OCI-LY1 (cell line): ENCODE data around the gene ZNF583.

Experiments used
- H2AFZ ChIP-seq: fragments of 200-600 bp; sonication (generic), shearing (Covaris generic); 2 replicates; pipeline ENCODE4 v1.6.0; 2014; ENCODE audit warnings: antibody characterized with exemption, mild to moderate bottlenecking, low read length
- H3F3A ChIP-seq: fragments of 200-600 bp; sonication (generic), shearing (Covaris generic); 2 replicates; pipeline ENCODE4 v1.6.0; 2014; ENCODE audit warnings: mild to moderate bottlenecking, antibody characterized with exemption, low read length, moderate library complexity; ENCODE audit not compliant: insufficient read depth
- H3K27ac ChIP-seq: fragments of 200-600 bp; sonication (generic); 2 replicates; pipeline ENCODE4 v1.5.1; 2014; ENCODE audit warnings: low read length, mixed run types, mild to moderate bottlenecking, low read depth; ENCODE audit not compliant: poor library complexity, severe bottlenecking
- H3K27me3 ChIP-seq: fragments of 200-600 bp; sonication (generic); 2 replicates; pipeline ENCODE4 v1.6.0; 2014; ENCODE audit warnings: antibody characterized with exemption, mild to moderate bottlenecking, low read length, moderate library complexity; ENCODE audit not compliant: insufficient read depth
- H3K36me3 ChIP-seq: fragments of 200-600 bp; sonication (generic); 2 replicates; pipeline ENCODE4 v1.6.1; 2014; ENCODE audit warnings: mild to moderate bottlenecking, antibody characterized with exemption, low read length, moderate library complexity, mixed read lengths; ENCODE audit not compliant: insufficient read depth
- H3K4me1 ChIP-seq: fragments of 200-600 bp; sonication (generic); 2 replicates; pipeline ENCODE4 v1.5.1; 2014; ENCODE audit warnings: mild to moderate bottlenecking, low read length, moderate library complexity; ENCODE audit not compliant: insufficient read depth, severe bottlenecking
- H3K4me2 ChIP-seq: fragments of 200-600 bp; sonication (generic), shearing (Covaris generic); 2 replicates; pipeline ENCODE4 v1.6.1; 2014; ENCODE audit warnings: low read length
- H3K4me3 ChIP-seq: fragments of 200-600 bp; sonication (generic); 2 replicates; pipeline ENCODE4 v1.5.1; 2014; ENCODE audit warnings: low read length, low read depth, mild to moderate bottlenecking, mixed read lengths; ENCODE audit not compliant: poor library complexity, severe bottlenecking
- H3K79me2 ChIP-seq: fragments of 200-600 bp; shearing (Covaris generic); 2 replicates; pipeline ENCODE4 v1.6.1; 2016; ENCODE audit warnings: mixed run types, low read length, mixed read lengths; ENCODE audit not compliant: insufficient read depth
- H3K9ac ChIP-seq: fragments of 200-600 bp; sonication (generic), shearing (Covaris generic); 2 replicates; pipeline ENCODE4 v1.6.1; 2014; ENCODE audit warnings: mild to moderate bottlenecking, low read length, mixed read lengths
- H3K9me2 ChIP-seq: fragments of 200-600 bp; sonication (generic), shearing (Covaris generic); 2 replicates; pipeline ENCODE4 v1.6.1; 2014; ENCODE audit warnings: low read depth, mild to moderate bottlenecking, low read length, mixed read lengths
- H3K9me3 ChIP-seq: fragments of 200-600 bp; shearing (Covaris generic); 2 replicates; pipeline ENCODE4 v1.6.1; 2014; ENCODE audit warnings: low read length, mixed read lengths
- H4K20me1 ChIP-seq: fragments of 200-600 bp; sonication (generic), shearing (Covaris generic); 2 replicates; pipeline ENCODE4 v1.6.0; 2016; ENCODE audit warnings: mild to moderate bottlenecking, low read length; ENCODE audit not compliant: insufficient read depth
- CTCF ChIP-seq: fragments of 200-600 bp; sonication (generic), shearing (Covaris generic); IDR thresholded peaks from 2 replicates; pipeline ENCODE4 v1.5.1; 2017; ENCODE audit warnings: mild to moderate bottlenecking, antibody characterized with exemption, low read length, moderate library complexity, mixed read lengths
- EZH2 ChIP-seq: fragments of 200-600 bp; sonication (generic), shearing (Covaris generic); IDR thresholded peaks from 2 replicates; pipeline ENCODE4 v1.8.0; 2017; ENCODE audit warnings: borderline replicate concordance, mixed run types, mild to moderate bottlenecking, antibody characterized with exemption, low read length, moderate library complexity, mixed read lengths

Gene ZNF583

GRCh38 chr19:56403764-56404704, at the start of gene ZNF583:
Gene ZNF583, plus strand, starts transcription at chr19:56404332. Its CDS starts 2,783 bp downstream, at chr19:56407115.
- no peaks in the 10 kb centered on the region for H3K9me2 ChIP-seq
- peak within 1 kb of the TSS; percentile 68 for H3K4me2 ChIP-seq
- no peak within 1 kb of the TSS; the same call in 1 of the 2 replicates for H2AFZ ChIP-seq
- TF ChIP-seq EZH2: no peak
- no peak for TF ChIP-seq CTCF
- H3K79me2 ChIP-seq: no peaks in the 10 kb centered on the region
- H3K27ac ChIP-seq: peak within 1 kb of the TSS; percentile 30
- no peaks in the 10 kb centered on the region for H3K27me3 ChIP-seq
- no peaks in the 10 kb centered on the region for H4K20me1 ChIP-seq
- peaks cover 8% of the 10 kb centered on the region for H3K4me1 ChIP-seq
- H3F3A ChIP-seq: no peaks in the 10 kb centered on the region
- H3K4me3 ChIP-seq: peak within 1 kb of the TSS; percentile 69
- H3K36me3 ChIP-seq: peaks cover 24% of the 10 kb centered on the region
- H3K9me3 ChIP-seq: peaks cover 21% of the 10 kb centered on the region
- H3K9ac ChIP-seq: peak within 1 kb of the TSS; percentile 65

- Histone ChIP-seq H3K4me3 (no peak overlapping the region), H3K79me2 (no peaks in the 10 kb centered on the region), H3K9me2 (no peaks in the 10 kb centered on the region), H2AFZ (no peak overlapping the region), H4K20me1 (no peaks in the 10 kb centered on the region), H3F3A (no peaks in the 10 kb centered on the region), H3K27me3 (no peaks in the 10 kb centered on the region), H3K4me1 (no peaks in the 10 kb centered on the region), H3K9ac (no peak overlapping the region), H3K27ac (no peak overlapping the region), H3K9me3 (no peaks in the 10 kb centered on the region), H3K36me3 (no peaks in the 10 kb centered on the region), H3K4me2 (no peak overlapping the region)
- no peak for TF ChIP-seq CTCF
- no peak for TF ChIP-seq EZH2
Observed at GRCh38 chr19:56355517-56355916, 48.6 kb upstream of the ZNF583 start.

- no peak overlapping the region for H3K4me3 ChIP-seq
- H3K27me3 ChIP-seq: no peaks in the 10 kb centered on the region
- H3K4me2 ChIP-seq: no peak overlapping the region
- no peaks in the 10 kb centered on the region for H3K79me2 ChIP-seq
- no peaks in the 10 kb centered on the region for H3K36me3 ChIP-seq
- H3K4me1 ChIP-seq: no peaks in the 10 kb centered on the region
- no peaks in the 10 kb centered on the region for H3K9me2 ChIP-seq
- no peak overlapping the region for H3K27ac ChIP-seq
- no peaks in the 10 kb centered on the region for H4K20me1 ChIP-seq
- TF ChIP-seq EZH2 (no peak), CTCF (no peak)
- H2AFZ ChIP-seq: no peak overlapping the region
- no peaks in the 10 kb centered on the region for H3F3A ChIP-seq
- no peak overlapping the region for H3K9ac ChIP-seq
- no peaks in the 10 kb centered on the region for H3K9me3 ChIP-seq
Observed at GRCh38 chr19:56356944-56357343, 47.2 kb upstream of the ZNF583 start.
